AG10803 (cell line): Measurements from ENCODE around the gene SBSN.

ENCODE experiments used
- DNase-seq: peaks from one replicate; pipeline ENCODE4 v3.0.0; 2010; ENCODE audit warnings: low read depth
- H3K4me3 ChIP-seq: 2 replicates; pipeline ENCODE4 v1.5.1; 2011; ENCODE audit warnings: mild to moderate bottlenecking, low read length, control low read depth
- CTCF ChIP-seq: conservative IDR thresholded peaks from 2 replicates; pipeline ENCODE4 v1.5.1; 2011; ENCODE audit warnings: mild to moderate bottlenecking, low read length, control low read depth, inconsistent platforms

Gene SBSN

GRCh38 chr19:35528218-35529038 is at the start of gene SBSN:
Gene SBSN (minus strand): TSS chr19:35528311. CDS start chr19:35528281, 30 bp downstream.
- TF ChIP-seq CTCF, result no peak
- DNase-seq, result peak; percentile 80
- no peak within 1 kb of the TSS for H3K4me3 ChIP-seq

- no peak overlapping the region for H3K4me3 ChIP-seq
- no peak for DNase-seq
- no peak for TF ChIP-seq CTCF
These were observed 43.4 kb upstream of the SBSN start for GRCh38 chr19:35571406-35571965.

- H3K4me3 ChIP-seq, result no peak overlapping the region
- DNase-seq, result no peak
- no peak for TF ChIP-seq CTCF
These were observed 41.2 kb upstream of the SBSN start for GRCh38 chr19:35569281-35569781.

GRCh38 chr19:35566738-35567137 is 38.6 kb upstream of the SBSN start:
- no peak for TF ChIP-seq CTCF
- no peak overlapping the region for H3K4me3 ChIP-seq
- no peak for DNase-seq

- no peak overlapping the region for H3K4me3 ChIP-seq
- DNase-seq, result no peak
- no peak for TF ChIP-seq CTCF
These were observed 37.1 kb upstream of the SBSN start for GRCh38 chr19:35565016-35565856.

GRCh38 chr19:35563207-35563829 is 35.2 kb upstream of the SBSN start, which contains the start of gene ATP4A:
Gene ATP4A (minus strand): TSS chr19:35563658. CDS start chr19:35563629, 29 bp downstream.
- TF ChIP-seq CTCF, result no peak
- DNase-seq, result no peak
- H3K4me3 ChIP-seq, result no peak within 1 kb of the TSS
